HG02885 (cell line): ENCODE data around the gene LAMB3.
A peak's percentile ranks its signal among the peaks of the same experiment; 100 is the strongest.

Source experiments
- ATAC-seq: cut with Tn5 transposase; IDR thresholded peaks from one replicate; pipeline ENCODE4 v1.9.1; 2021; ENCODE audit warnings: mild to moderate bottlenecking; ENCODE audit not compliant: unreplicated experiment, poor library complexity

Gene LAMB3

GRCh38 chr1:209635850-209636249 lies 16.4 kb downstream of the LAMB3 start:
- no peak for ATAC-seq

GRCh38 chr1:209634005-209634737 lies 18.1 kb downstream of the LAMB3 start:
- ATAC-seq = no peak

GRCh38 chr1:209633335-209633997 lies 18.8 kb downstream of the LAMB3 start:
- peak; percentile 54 for ATAC-seq

- ATAC-seq = no peak
These were observed 21.6 kb downstream of the LAMB3 start for GRCh38 chr1:209630383-209631225.

GRCh38 chr1:209629621-209630382 lies 22.4 kb downstream of the LAMB3 start:
- ATAC-seq = no peak

- ATAC-seq = no peak
These were observed 23.5 kb downstream of the LAMB3 start for GRCh38 chr1:209628618-209629299.

- peak; percentile 89 for ATAC-seq
These were observed 24.5 kb downstream of the LAMB3 start for GRCh38 chr1:209627732-209628196.

- peak; percentile 20 for ATAC-seq
These were observed 25.0 kb downstream of the LAMB3 start for GRCh38 chr1:209627027-209627731.

GRCh38 chr1:209626346-209627026 lies 25.7 kb downstream of the LAMB3 start:
- ATAC-seq = no peak

GRCh38 chr1:209625791-209626285 lies 26.4 kb downstream of the LAMB3 start:
- ATAC-seq = no peak

GRCh38 chr1:209624558-209625549 lies 27.4 kb downstream of the LAMB3 start:
- no peak for ATAC-seq

GRCh38 chr1:209622841-209623829 lies 29.1 kb downstream of the LAMB3 start:
- no peak for ATAC-seq

GRCh38 chr1:209621741-209622655 lies 30.2 kb downstream of the LAMB3 start:
- no peak for ATAC-seq

- ATAC-seq = no peak
These were observed 30.9 kb downstream of the LAMB3 start for GRCh38 chr1:209621286-209621685.

- ATAC-seq = no peak
These were observed 31.7 kb downstream of the LAMB3 start for GRCh38 chr1:209620487-209620884.
